ENCODE measurements around the gene FMC1.
"Not testable (repeated sequence)": the region's sequence is repeated elsewhere in the genome, so short reads cannot be mapped to it uniquely, and the experiment has no call there.

The FMC1 gene

GRCh38 chr7:139340808-139341057, 404 bp upstream of the FMC1 start:
- DNase-seq, result no peak

GRCh38 chr7:139341776-139342226, 664 bp downstream of the FMC1 start:
- DNase-seq, result no peak

- DNase-seq, result no peak
Observed at GRCh38 chr7:139345042-139345441, 3.9 kb downstream of the FMC1 start.

GRCh38 chr7:139351027-139351426, 9.9 kb downstream of the FMC1 start:
- no peak for DNase-seq

GRCh38 chr7:139354729-139355128, 13.6 kb downstream of the FMC1 start:
- DNase-seq, result no peak

GRCh38 chr7:139355320-139355719, 14.2 kb downstream of the FMC1 start:
- DNase-seq, result no peak

GRCh38 chr7:139357729-139358506, 16.8 kb downstream of the FMC1 start:
- DNase-seq, result not testable (repeated sequence)

GRCh38 chr7:139358541-139359365, 17.6 kb downstream of the FMC1 start:
- no peak for DNase-seq

GRCh38 chr7:139359366-139360209, 18.5 kb downstream of the FMC1 start, which contains the start of gene LUC7L2:
LUC7L2 (plus strand) TSS chr7:139359894; CDS start chr7:139360262, 368 bp downstream.
- DNase-seq, result peak; percentile 99

GRCh38 chr7:139360210-139360947, 19.2 kb downstream of the FMC1 start:
- peak; percentile 99 for DNase-seq

- DNase-seq, result no peak
Observed at GRCh38 chr7:139360948-139361307, 19.8 kb downstream of the FMC1 start.

- no peak for DNase-seq
Observed at GRCh38 chr7:139361523-139361922, 20.4 kb downstream of the FMC1 start.

GRCh38 chr7:139362302-139362701, 21.2 kb downstream of the FMC1 start:
- no peak for DNase-seq

GRCh38 chr7:139362981-139363380, 21.8 kb downstream of the FMC1 start:
- no peak for DNase-seq

GRCh38 chr7:139365336-139365735, 24.2 kb downstream of the FMC1 start:
- DNase-seq, result no peak

- DNase-seq, result no peak
Observed at GRCh38 chr7:139366400-139366799, 25.3 kb downstream of the FMC1 start.

GRCh38 chr7:139367438-139368155, 26.5 kb downstream of the FMC1 start:
- no peak for DNase-seq

GRCh38 chr7:139370301-139370942, 29.3 kb downstream of the FMC1 start:
- no peak for DNase-seq

GRCh38 chr7:139370943-139371313, 29.8 kb downstream of the FMC1 start:
- DNase-seq, result no peak

GRCh38 chr7:139374246-139374645, 33.1 kb downstream of the FMC1 start:
- no peak for DNase-seq

- no peak for DNase-seq
Observed at GRCh38 chr7:139382439-139382838, 41.3 kb downstream of the FMC1 start.

GRCh38 chr7:139384611-139385010, 43.5 kb downstream of the FMC1 start:
- no peak for DNase-seq
